PC-3 (cell line): Measurements from ENCODE around the gene NEURL1B. TPM values are rescaled to one million over a fixed set of nuclear protein-coding genes. Genes with fewer than 3 reads are reported as not detected.

ENCODE experiments used
- ATAC-seq: fragments of 200-7000 bp; cut with Tn5 transposase; 2 replicates; pipeline ENCODE4 v1.9.1; 2020; ENCODE audit warnings: mild to moderate bottlenecking, moderate library complexity
- BruUV-seq: library from RNA; stranded (reverse); fragments of 400-500 nt; replicated peaks from 2 replicates; lab custom pipeline; 2021; lab: Mats Ljungman, UMichigan
- CTCF ChIA-PET: fragments of 300-600 bp; sonication (Branson Sonifier 250); formaldehyde crosslinking; loops from one replicate; lab custom pipeline; 2022; ENCODE audit warnings: antibody characterized with exemption; lab: Charles Lee
- POLR2A ChIA-PET: fragments of 300-600 bp; sonication (Branson Sonifier 250); formaldehyde crosslinking; loops from one replicate; lab custom pipeline; 2022; ENCODE audit warnings: antibody characterized with exemption; ENCODE audit not compliant: unreplicated experiment; lab: Charles Lee
- DNase-seq: peaks from one replicate; pipeline ENCODE4 v3.0.0-alpha.2; 2015
- H2AFZ ChIP-seq: fragments of 300-600 bp; sonication (generic); 2 replicates; pipeline ENCODE4 v1.6.0; 2016; ENCODE audit warnings: antibody characterized with exemption, low read length
- H3F3A ChIP-seq: fragments of 300-600 bp; sonication (generic); one replicate; pipeline ENCODE4 v1.6.0; 2017; ENCODE audit warnings: antibody characterized with exemption, low read length, control low read depth, mild to moderate bottlenecking; ENCODE audit not compliant: unreplicated experiment
- H3K27ac ChIP-seq: fragments of 300-600 bp; sonication (generic); 2 replicates; pipeline ENCODE4 v1.5.1; 2016; ENCODE audit warnings: mild to moderate bottlenecking, low read length
- H3K27me3 ChIP-seq: fragments of 300-600 bp; sonication (generic); 2 replicates; pipeline ENCODE4 v1.6.1; 2016; ENCODE audit warnings: low read length, mixed read lengths
- H3K36me3 ChIP-seq: fragments of 300-600 bp; sonication (generic); 2 replicates; pipeline ENCODE4 v1.6.1; 2016; ENCODE audit warnings: low read depth, mixed run types, low read length, mixed read lengths
- H3K4me1 ChIP-seq: fragments of 300-600 bp; sonication (generic); 2 replicates; pipeline ENCODE4 v1.5.1; 2016; ENCODE audit warnings: low read length; ENCODE audit not compliant: insufficient read depth
- H3K4me2 ChIP-seq: fragments of 300-600 bp; sonication (generic); 2 replicates; pipeline ENCODE4 v1.6.0; 2016; ENCODE audit warnings: low read length
- H3K4me3 ChIP-seq: fragments of 300-600 bp; sonication (generic); 2 replicates; pipeline ENCODE4 v1.5.1; 2016; ENCODE audit warnings: mild to moderate bottlenecking, low read length, mixed read lengths
- H3K79me2 ChIP-seq: fragments of 300-600 bp; sonication (generic); 2 replicates; pipeline ENCODE4 v1.6.1; 2017; ENCODE audit warnings: low read length, mixed read lengths
- H3K9ac ChIP-seq: fragments of 300-600 bp; sonication (generic); 2 replicates; pipeline ENCODE4 v1.6.0; 2016; ENCODE audit warnings: mild to moderate bottlenecking, low read length
- H3K9me2 ChIP-seq: fragments of 300-600 bp; sonication (generic); replicated peaks from 2 replicates; pipeline ENCODE4 v1.6.1; 2016; ENCODE audit warnings: mixed run types, low read length, mixed read lengths
- H3K9me3 ChIP-seq: fragments of 300-600 bp; sonication (generic); 2 replicates; pipeline ENCODE4 v1.6.1; 2016; ENCODE audit warnings: low read length, mixed read lengths
- H4K20me1 ChIP-seq: fragments of 300-600 bp; sonication (generic); 2 replicates; pipeline ENCODE4 v1.6.1; 2016; ENCODE audit warnings: low read length, mixed read lengths
- EZH2 ChIP-seq: fragments of 300-600 bp; sonication (generic); IDR thresholded peaks from one replicate; pipeline ENCODE4 v1.6.1; 2017; ENCODE audit warnings: antibody characterized with exemption, mild to moderate bottlenecking, low read length; ENCODE audit not compliant: unreplicated experiment
- EZH2phosphoT487 ChIP-seq: fragments of 300-600 bp; sonication (generic); IDR thresholded peaks from 2 replicates; pipeline ENCODE4 v1.6.1; 2018; ENCODE audit warnings: mild to moderate bottlenecking, antibody characterized with exemption, low read length, borderline replicate concordance
- intact Hi-C: fragments of 100-400 bp; cut with micrococcal nuclease; formaldehyde crosslinking; loops from 2 replicates; pipeline ENCODE4 v1.9.0; 2023
- total RNA-seq: library from RNA; depleted of rRNA; stranded (reverse); fragments of >200 nt; gene quantifications from 2 replicates; pipeline ENCODE4 v1.2.3, GENCODE V29; 2014
- TF ChIP-seq, protein P1 (sequence below): fragments of 300-600 bp; sonication (generic); conservative IDR thresholded peaks from 2 replicates; pipeline ENCODE4 v1.5.1; 2017; ENCODE audit warnings: antibody characterized with exemption, low read depth, mild to moderate bottlenecking, low read length

The NEURL1B gene
- total RNA-seq, 1 experiment from 2014 or later, result 0.95 TPM

GRCh38 chr5:172594431-172594830 is 46.6 kb upstream of the NEURL1B start:
- CTCF ChIA-PET, result no interaction called here

GRCh38 chr5:172594867-172595466 is 46.1 kb upstream of the NEURL1B start:
- no peaks in the 10 kb centered on the region for H3K36me3 ChIP-seq
- no peaks in the 10 kb centered on the region for H3F3A ChIP-seq
- peaks cover 24% of the 10 kb centered on the region for H3K27me3 ChIP-seq
- H4K20me1 ChIP-seq, result no peaks in the 10 kb centered on the region
- no peak overlapping the region for H3K27ac ChIP-seq
- TF ChIP-seq EZH2phosphoT487 (no peak), EZH2 (no peak)
- TF ChIP-seq, protein P1, sequence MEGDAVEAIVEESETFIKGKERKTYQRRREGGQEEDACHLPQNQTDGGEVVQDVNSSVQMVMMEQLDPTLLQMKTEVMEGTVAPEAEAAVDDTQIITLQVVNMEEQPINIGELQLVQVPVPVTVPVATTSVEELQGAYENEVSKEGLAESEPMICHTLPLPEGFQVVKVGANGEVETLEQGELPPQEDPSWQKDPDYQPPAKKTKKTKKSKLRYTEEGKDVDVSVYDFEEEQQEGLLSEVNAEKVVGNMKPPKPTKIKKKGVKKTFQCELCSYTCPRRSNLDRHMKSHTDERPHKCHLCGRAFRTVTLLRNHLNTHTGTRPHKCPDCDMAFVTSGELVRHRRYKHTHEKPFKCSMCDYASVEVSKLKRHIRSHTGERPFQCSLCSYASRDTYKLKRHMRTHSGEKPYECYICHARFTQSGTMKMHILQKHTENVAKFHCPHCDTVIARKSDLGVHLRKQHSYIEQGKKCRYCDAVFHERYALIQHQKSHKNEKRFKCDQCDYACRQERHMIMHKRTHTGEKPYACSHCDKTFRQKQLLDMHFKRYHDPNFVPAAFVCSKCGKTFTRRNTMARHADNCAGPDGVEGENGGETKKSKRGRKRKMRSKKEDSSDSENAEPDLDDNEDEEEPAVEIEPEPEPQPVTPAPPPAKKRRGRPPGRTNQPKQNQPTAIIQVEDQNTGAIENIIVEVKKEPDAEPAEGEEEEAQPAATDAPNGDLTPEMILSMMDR, result no peak
- H3K4me3 ChIP-seq, result no peak overlapping the region
- ChIA-PET CTCF (no interaction called here), POLR2A (no interaction called here)
- H3K4me2 ChIP-seq, result no peak overlapping the region
- H3K4me1 ChIP-seq, result no peaks in the 10 kb centered on the region
- H3K79me2 ChIP-seq, result no peaks in the 10 kb centered on the region
- DNase-seq, result no peak
- no peak for ATAC-seq
- no peak overlapping the region for H2AFZ ChIP-seq
- BruUV-seq, result no TSS peak
- H3K9me2 ChIP-seq, result no peaks in the 10 kb centered on the region
- intact Hi-C loops, result no loop called here
- no peaks in the 10 kb centered on the region for H3K9me3 ChIP-seq
- H3K9ac ChIP-seq, result no peak overlapping the region

More at GRCh38 chr5:172594431-172594830, 46.6 kb upstream of the NEURL1B start:
- Histone ChIP-seq H3F3A (no peaks in the 10 kb centered on the region), H2AFZ (no peak overlapping the region), H3K9me2 (no peaks in the 10 kb centered on the region), H4K20me1 (no peaks in the 10 kb centered on the region), H3K79me2 (no peaks in the 10 kb centered on the region), H3K4me1 (no peaks in the 10 kb centered on the region), H3K9me3 (no peaks in the 10 kb centered on the region), H3K27me3 (peaks cover 29% of the 10 kb centered on the region), H3K4me2 (no peak overlapping the region), H3K36me3 (no peaks in the 10 kb centered on the region), H3K27ac (no peak overlapping the region), H3K9ac (no peak overlapping the region), H3K4me3 (no peak overlapping the region)
- no peak for DNase-seq
- POLR2A ChIA-PET, result no interaction called here
- intact Hi-C loops, result no loop called here
- ATAC-seq, result no peak
- BruUV-seq, result no TSS peak
- TF ChIP-seq EZH2phosphoT487 (no peak), EZH2 (no peak)
- TF ChIP-seq, protein P1, result no peak

GRCh38 chr5:172595596-172596455 is 45.2 kb upstream of the NEURL1B start:
- Histone ChIP-seq H2AFZ (no peak overlapping the region), H3K9ac (no peak overlapping the region), H3K9me3 (no peaks in the 10 kb centered on the region), H3K36me3 (no peaks in the 10 kb centered on the region), H3K9me2 (no peaks in the 10 kb centered on the region), H3K27me3 (peaks cover 22% of the 10 kb centered on the region), H3K4me2 (no peak overlapping the region), H4K20me1 (no peaks in the 10 kb centered on the region), H3K79me2 (no peaks in the 10 kb centered on the region), H3K27ac (no peak overlapping the region), H3F3A (no peaks in the 10 kb centered on the region), H3K4me3 (no peak overlapping the region), H3K4me1 (no peaks in the 10 kb centered on the region)
- TF ChIP-seq EZH2phosphoT487, result no peak
- no peak for TF ChIP-seq EZH2
- TF ChIP-seq, protein P1, result no peak
- BruUV-seq, result no TSS peak
- intact Hi-C loops, result no loop called here
- no peak for DNase-seq
- POLR2A ChIA-PET, result no interaction called here
- CTCF ChIA-PET, result no interaction called here
- no peak for ATAC-seq
